ENCODE measurements around the gene GPSM1.

DNA sequence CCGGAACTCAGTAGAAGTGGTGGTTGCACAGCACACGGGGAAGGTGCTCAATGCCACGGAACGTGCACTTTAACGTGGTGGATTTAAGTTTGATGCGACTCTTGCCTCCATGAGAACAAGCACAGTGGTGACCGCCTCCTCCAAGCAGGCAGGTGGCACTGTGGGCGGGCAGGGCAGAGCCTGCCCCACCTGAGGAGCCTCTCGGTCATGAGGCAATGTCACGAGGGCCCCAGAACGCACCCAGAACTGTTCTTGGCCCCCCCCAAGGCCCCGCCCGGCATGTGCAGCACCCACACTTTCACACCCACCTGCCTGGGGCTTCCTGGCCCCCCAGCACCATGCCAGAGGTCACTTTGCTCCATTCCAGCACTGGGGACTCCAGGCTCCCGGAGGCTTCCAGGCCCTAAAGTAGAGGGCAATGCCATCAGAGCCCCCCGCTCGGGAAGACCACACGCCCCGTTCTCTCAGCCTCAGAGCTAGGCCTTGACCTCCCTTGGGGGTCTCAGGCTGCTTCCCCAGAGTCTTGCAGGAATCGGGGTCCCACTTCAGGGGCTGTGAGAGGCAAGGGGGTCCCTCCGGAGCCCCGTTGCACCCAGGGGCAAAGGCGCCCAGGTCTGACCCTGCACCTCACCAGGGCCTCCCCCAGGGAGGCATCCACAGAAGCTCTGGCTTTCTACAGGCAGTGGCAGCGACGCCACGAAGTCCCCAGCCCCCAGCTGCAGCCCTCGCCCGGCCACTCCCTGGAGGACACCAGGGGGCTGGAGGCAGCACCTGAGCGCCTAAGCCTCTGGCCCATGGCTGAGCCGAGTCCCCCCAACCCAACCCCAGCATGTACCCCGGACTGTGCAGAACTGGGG is 37.5 kb upstream of the GPSM1 start:
- TF ChIP-seq, protein P1, sequence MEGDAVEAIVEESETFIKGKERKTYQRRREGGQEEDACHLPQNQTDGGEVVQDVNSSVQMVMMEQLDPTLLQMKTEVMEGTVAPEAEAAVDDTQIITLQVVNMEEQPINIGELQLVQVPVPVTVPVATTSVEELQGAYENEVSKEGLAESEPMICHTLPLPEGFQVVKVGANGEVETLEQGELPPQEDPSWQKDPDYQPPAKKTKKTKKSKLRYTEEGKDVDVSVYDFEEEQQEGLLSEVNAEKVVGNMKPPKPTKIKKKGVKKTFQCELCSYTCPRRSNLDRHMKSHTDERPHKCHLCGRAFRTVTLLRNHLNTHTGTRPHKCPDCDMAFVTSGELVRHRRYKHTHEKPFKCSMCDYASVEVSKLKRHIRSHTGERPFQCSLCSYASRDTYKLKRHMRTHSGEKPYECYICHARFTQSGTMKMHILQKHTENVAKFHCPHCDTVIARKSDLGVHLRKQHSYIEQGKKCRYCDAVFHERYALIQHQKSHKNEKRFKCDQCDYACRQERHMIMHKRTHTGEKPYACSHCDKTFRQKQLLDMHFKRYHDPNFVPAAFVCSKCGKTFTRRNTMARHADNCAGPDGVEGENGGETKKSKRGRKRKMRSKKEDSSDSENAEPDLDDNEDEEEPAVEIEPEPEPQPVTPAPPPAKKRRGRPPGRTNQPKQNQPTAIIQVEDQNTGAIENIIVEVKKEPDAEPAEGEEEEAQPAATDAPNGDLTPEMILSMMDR (IDR thresholded peaks at IDR 0.05), result no peak
- no peak for TF ChIP-seq EP300 (IDR thresholded peaks at IDR 0.05)
